Muscle of arm (tissue), 12 donors: ENCODE measurements around the gene C14orf119. TPM values are rescaled to one million over a fixed set of nuclear protein-coding genes. Genes with fewer than 3 reads are reported as not detected.
"Not testable (repeated sequence)": the region's sequence is repeated elsewhere in the genome, so short reads cannot be mapped to it uniquely, and the experiment has no call there.

ENCODE experiments used
- DNase-seq: peaks from one replicate; pipeline ENCODE4 v3.0.0-alpha.2; 2013
- polyA plus RNA-seq, 12 donors: library from polyadenylated mRNA; unstranded; fragments of 120-200 nt; gene quantifications; one replicate each; pipeline ENCODE4 v1.2.1, GENCODE V29; 2013; ENCODE audit not compliant: insufficient read length in 12 of 12

Gene C14orf119
- polyA plus RNA-seq, 12 donors = 30.8 to 62.2 (median 50.8) TPM; not detected in 1

GRCh38 chr14:23105348-23105824 lies 10.1 kb downstream of the C14orf119 start:
- DNase-seq = no peak

DNA sequence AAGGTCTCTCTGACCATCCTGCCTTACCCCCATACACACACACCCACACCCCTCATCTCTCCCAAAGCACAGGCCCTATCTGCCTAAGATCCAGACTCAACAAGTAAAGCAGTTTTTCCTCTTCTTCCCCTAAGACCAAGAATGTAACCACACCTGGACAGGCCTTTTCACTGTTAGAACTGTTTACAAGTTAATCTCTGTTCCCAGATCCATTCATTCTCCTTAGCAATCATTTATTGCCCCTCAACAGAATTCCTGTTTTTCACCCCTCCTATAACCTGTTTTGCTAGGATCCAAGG lies 11.4 kb downstream of the C14orf119 start:
- no peak for DNase-seq

GRCh38 chr14:23107620-23108019 lies 12.3 kb downstream of the C14orf119 start:
- DNase-seq = not testable (repeated sequence)

DNA sequence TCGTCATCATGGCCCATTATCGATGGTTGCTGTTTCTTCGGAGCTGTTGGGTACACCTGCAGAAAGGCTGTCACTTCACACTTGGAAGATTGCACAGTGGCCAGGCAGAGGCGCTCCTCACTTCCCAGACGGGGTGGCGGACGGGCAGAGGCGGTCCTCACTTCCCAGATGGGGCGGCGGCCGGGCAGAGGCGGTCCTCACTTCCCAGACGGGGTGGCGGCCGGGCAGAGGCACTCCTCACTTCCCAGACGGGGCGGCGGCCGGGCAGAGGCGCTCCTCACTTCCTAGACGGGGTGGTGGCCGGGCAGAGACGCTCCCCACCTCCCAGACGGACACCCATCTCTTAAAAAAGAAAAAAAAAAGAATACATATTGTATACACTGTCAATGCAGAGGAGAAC lies 12.9 kb downstream of the C14orf119 start:
- DNase-seq = not testable (repeated sequence)

DNA sequence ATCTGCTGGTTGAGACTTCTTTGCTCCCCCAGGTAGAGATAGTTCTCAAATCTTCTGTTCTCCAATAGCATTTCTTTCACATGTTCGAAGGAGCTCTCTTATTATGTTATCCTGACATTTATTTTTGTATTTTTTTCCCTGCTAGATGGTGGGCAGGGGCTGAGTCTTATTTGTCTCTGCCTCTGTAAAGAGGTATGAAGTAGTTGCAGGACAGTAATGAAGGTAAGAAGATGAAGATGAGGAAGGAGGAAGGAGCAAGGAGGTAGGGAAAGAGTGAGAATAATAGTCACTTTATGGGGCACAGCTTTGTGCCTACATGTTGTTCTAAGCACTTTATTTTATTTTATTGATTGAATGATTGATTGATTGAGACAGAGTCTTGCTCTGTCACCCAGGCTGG lies 14.5 kb downstream of the C14orf119 start:
- no peak for DNase-seq

GRCh38 chr14:23110579-23111365 lies 15.5 kb downstream of the C14orf119 start:
- no peak for DNase-seq

DNA sequence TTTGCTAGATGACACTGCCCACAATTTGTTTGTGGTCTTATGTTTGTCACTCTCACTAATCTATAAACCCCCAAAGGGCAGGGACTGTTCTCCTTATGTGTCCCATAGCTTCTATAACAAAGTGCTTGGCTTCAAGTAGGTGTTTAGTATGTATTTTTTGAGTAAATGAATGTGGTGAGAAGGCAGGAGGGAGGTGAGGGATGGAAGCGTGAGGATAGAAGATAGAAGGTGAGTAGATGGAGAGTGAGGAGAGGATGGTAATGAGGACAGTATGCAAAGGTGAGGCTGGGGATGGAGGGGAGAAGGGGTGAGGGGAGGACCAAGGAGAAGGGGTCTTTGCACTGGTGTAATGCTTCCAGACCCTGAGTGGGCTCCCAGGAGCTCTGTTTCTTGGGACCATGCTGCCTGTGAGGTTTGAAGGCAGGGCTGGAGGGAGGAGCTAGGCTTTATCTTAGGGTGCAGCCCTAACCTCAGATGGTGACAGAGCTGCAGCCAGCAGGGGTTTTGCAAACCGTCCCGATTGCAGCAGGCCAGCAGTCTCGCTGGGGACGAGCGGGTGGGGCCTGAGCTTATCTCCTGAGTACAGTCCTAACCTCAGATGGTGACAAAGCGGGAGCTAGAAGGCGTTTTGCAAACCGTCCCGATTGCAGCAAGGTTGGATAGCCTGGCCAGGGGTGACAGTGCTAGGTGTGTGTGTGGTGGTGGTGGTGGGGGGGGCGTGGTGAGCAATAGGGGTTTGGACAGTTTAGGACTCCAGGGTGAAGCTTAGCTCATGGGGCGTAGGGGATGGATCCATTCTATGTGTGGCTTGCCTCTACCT lies 17.3 kb downstream of the C14orf119 start:
- DNase-seq = no peak

- DNase-seq = peak; percentile 38
These were observed 18.3 kb downstream of the C14orf119 start for GRCh38 chr14:23113431-23114119.

- no peak for DNase-seq
These were observed 18.8 kb downstream of the C14orf119 start for GRCh38 chr14:23114120-23114458.

GRCh38 chr14:23114669-23115038 lies 19.3 kb downstream of the C14orf119 start:
- no peak for DNase-seq

DNA sequence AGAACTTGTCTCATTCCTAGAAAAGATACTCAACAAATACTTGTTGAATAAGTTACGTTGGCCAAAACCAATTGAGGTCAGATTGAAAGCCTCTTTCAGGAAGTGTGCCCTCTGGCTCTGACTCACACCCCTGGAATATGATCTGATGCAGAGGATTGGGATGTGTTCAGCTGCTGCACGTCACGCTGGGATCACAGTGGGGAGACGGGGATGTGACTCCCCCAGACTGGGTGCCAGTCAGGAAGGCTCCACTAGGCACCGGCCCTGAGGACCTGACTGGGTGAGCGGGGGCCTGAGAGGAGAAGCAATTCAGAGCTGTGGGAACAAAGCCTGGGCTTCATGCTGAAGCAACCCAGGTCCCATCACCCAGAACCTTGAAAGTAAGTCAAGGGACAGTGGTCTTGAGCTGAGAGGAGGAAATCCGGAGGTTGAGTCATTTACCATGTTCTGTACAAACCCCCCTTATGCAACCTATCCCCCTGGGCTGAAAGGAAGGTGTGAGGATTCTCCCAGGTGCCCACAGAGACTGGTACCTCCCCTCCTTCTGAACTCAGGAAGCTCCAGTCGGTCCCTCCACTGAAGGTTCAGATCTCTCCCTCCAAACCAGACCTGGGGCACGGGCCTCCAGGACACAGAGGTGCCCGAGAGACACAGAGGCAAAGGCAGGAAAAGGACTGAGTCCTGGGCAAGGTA lies 19.9 kb downstream of the C14orf119 start:
- DNase-seq = no peak

DNA sequence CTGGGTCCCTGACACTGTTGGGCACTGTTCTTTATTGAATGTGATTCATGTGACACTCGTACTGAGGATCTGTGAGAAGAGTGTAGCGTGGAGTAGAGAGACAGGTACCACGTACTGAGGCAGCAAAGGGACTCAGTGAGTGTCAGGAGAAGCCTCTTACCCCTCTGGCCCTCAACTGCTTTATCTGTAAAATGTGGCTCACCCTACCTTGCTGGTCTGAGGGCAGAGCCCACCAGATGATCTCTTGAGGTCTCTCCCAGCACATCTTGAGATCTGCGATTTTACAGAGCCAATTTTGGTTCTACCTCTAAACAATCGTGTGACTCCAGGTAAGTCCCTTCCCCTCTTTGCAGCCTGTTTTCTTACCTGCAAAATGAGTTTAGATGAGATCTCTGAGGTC lies 20.6 kb downstream of the C14orf119 start:
- no peak for DNase-seq

- no peak for DNase-seq
These were observed 22.2 kb downstream of the C14orf119 start for GRCh38 chr14:23117371-23118020.

DNA sequence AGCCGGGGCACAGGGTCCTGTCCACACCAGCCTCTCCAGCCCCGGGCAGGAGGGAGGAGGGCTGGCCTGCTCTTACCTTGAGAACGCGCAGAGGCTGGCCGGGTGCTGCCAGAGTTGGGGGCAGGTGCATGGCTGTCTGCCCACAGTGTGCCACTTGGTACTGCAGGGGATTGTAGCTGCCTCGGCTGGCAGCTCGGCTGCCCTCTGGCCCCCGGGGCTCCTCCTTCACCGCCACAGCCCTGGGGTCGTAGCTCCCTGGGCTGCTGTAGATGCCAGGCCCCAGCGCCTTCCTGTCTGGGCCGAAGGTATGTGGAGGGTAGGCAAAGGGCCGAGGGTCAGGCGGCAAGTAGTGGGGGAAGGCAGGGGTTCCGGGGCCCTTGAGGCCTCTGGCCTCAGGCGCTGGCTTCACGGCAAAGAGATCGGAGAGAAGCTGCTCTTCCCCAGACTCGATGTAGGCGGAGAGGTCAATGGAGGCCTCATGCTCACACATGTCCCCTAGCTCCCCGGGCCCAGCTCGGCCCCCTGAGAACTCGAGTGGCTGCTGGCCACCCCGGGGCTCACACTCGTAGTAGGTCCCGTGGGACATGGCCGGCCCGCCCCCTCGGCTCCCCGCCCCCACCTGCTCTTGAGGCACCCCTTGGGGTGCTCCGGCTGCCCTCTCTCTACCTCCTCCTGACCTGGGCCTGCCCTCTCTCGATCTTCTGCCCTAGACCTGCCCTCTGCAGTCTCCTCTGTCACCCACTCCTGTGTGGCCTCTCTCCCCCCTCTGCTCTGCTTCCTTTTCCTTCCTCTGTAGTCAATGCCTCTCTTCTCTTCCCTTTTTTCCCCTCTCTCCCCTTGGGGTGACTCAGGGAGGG lies 23.4 kb downstream of the C14orf119 start, which contains the start of gene CEBPE:
Gene CEBPE (minus strand): TSS at position 750 of the 857 bp plus-strand sequence. CDS start 164 bp downstream, at position 586.
- no peak for DNase-seq

DNA sequence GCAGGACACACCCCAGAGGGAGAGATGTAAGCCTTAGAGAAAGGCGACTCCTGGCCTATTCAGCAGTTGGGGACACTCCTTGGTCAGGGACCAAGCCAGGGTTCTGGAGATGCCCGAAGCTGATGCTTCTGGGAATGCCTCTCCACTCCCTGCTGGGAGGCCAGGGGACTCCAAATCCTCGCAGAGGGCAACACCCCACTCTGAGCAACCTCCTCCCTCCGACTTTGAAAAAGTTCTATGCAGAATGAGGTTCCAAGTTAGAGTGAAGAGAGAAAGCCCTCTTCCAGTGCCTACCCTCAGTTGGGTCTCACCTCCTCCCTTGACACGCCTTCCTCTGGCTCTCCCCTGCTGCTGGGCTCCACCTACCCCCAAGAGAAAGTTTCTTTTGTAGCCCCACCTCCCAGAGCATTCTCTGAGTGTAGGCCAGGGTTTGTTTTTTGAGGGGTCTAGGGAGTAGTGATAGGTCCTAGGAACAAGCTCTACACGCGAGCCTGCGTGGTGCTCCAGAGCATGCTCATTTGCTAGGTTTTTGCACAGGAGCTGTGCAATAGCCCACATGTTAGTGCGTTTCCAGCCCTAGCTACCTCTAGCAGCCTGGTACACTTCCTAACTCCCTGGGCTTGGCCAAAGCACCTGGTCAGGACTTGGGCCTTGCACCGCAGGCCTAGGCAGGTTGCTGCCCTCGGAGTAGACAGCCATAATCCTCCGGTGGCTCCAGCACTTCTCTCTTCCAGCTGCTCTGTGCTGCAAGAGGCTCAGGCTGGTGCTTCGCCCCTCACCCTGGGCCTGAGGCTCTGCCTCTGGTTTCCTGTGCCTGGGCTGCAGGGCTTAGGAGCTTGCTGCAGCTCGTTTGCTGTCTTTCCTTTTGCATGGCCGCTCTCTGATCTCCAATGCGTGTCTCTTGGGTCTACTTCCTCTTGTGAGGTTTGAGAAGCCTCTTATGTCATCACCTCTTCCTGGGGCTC lies 24.3 kb downstream of the C14orf119 start:
- no peak for DNase-seq

DNA sequence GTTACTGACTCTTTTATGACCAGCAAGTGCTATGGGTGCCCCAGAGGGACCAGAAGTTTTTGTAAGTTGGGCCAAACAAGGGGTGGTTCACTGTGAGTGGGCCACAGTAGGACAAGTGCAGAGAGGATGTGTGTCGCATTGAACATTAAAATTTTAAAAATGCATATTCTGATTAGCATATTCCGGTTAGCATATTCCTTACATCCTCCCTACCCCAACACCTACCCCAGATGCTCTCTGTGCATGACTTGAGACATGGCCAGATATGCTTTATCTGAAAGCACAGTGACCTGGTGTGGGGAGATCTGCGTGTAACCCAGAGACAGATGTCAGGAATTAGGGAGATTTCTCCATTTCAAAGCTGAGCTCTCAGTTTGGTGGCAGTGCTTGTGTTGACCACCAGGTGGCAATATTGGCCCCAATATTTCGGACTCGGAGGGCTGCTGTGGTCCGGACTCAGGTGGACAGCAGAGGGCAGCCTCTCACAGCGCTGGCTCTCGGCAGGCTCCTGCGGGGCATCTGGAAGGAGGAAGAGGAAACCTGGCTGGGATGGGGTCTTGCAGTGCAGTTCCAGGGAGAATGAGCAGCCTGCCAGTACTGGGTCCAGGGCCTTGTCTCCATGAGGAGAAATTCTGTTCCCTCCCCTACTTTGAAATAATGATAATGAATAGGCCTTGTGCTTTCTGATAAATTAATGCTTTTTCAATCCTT lies 25.4 kb downstream of the C14orf119 start:
- DNase-seq = peak; percentile 91

DNA sequence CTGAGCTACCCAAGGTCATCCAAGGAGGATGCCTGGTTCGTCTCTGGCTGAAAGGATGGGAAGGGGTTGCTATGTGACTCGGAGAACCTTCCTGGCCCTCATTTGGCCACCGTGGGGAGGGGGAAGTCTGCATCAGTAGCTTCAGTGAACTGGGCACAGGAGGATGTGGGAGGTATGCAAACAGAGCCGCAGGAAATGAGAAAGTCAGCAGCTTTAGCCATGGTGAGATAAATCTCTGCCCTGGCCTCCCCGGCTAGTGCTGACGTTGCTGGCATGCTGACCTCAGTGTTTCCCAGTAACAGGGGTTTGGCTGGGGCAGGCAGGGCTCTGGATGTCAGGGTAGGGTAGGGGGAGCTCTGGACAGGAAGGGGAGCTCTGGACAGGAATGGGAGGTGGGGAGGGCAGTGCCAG lies 26.1 kb downstream of the C14orf119 start:
- no peak for DNase-seq

DNA sequence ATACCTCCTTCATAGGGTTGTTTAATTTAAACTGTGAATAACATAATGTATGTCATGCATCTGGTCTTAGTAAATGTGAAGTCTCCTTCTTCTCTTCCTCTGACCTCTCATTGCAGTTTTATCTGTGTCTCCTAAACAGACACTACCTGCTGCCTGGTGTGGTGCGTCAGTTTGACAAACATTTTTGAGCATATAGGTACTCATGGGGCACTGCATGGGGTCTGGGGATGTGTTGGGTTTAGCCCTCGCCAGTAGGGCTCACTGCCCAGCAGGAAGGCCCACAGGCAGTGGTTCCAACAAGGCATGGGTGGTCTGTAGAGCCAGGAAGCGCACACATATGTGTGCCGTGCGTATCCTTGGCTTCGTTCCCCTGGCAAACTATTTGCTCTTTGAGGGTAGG lies 26.8 kb downstream of the C14orf119 start:
- no peak for DNase-seq
